MM.1S (cell line): ENCODE measurements around the gene CABP2.
A peak's percentile ranks its signal among the peaks of the same experiment; 100 is the strongest.

Experiments used
- DNase-seq: peaks from one replicate; pipeline ENCODE4 v3.0.0-alpha.2; 2015
- H2AFZ ChIP-seq: fragments of 300-600 bp; sonication (generic); 2 replicates; pipeline ENCODE4 v1.6.0; 2016; ENCODE audit warnings: antibody characterized with exemption, low read length
- H3F3A ChIP-seq: fragments of 300-600 bp; sonication (generic); 2 replicates; pipeline ENCODE4 v1.6.1; 2016; ENCODE audit warnings: mild to moderate bottlenecking, antibody characterized with exemption, low read length, moderate library complexity, mixed read lengths; ENCODE audit not compliant: insufficient read depth
- H3K27ac ChIP-seq: fragments of 300-600 bp; sonication (generic); 2 replicates; pipeline ENCODE4 v1.5.1; 2016; ENCODE audit warnings: mild to moderate bottlenecking, low read length
- H3K27me3 ChIP-seq: fragments of 300-600 bp; sonication (generic); replicated peaks from 2 replicates; pipeline ENCODE4 v1.6.0; 2016; ENCODE audit warnings: low read length; ENCODE audit not compliant: insufficient read depth
- H3K36me3 ChIP-seq: fragments of 300-600 bp; sonication (generic); replicated peaks from 2 replicates; pipeline ENCODE4 v1.6.1; 2016; ENCODE audit warnings: mild to moderate bottlenecking, low read length, mixed read lengths; ENCODE audit not compliant: insufficient read depth
- H3K4me1 ChIP-seq: fragments of 300-600 bp; sonication (generic); 2 replicates; pipeline ENCODE4 v1.6.1; 2016; ENCODE audit warnings: low read length, mixed read lengths
- H3K4me2 ChIP-seq: fragments of 300-600 bp; sonication (generic); 2 replicates; pipeline ENCODE4 v1.6.0; 2016; ENCODE audit warnings: low read depth, low read length
- H3K4me3 ChIP-seq: fragments of 300-600 bp; sonication (generic); 2 replicates; pipeline ENCODE4 v1.5.1; 2016; ENCODE audit warnings: low read length, mixed read lengths
- H3K79me2 ChIP-seq: fragments of 300-600 bp; sonication (generic); 2 replicates; pipeline ENCODE4 v1.6.1; 2016; ENCODE audit warnings: mixed run types, low read length, mixed read lengths
- H3K9ac ChIP-seq: fragments of 300-600 bp; sonication (generic); 2 replicates; pipeline ENCODE4 v1.6.1; 2016; ENCODE audit warnings: low read length, mixed read lengths
- H3K9me2 ChIP-seq: fragments of 300-600 bp; sonication (generic); replicated peaks from 2 replicates; pipeline ENCODE4 v1.6.1; 2016; ENCODE audit warnings: mild to moderate bottlenecking, low read length, mixed read lengths; ENCODE audit not compliant: insufficient read depth
- H3K9me3 ChIP-seq: fragments of 300-600 bp; sonication (generic); replicated peaks from 2 replicates; pipeline ENCODE4 v1.6.1; 2016; ENCODE audit warnings: mild to moderate bottlenecking, low read length, mixed read lengths; ENCODE audit not compliant: insufficient read depth
- H4K20me1 ChIP-seq: fragments of 300-600 bp; sonication (generic); 2 replicates; pipeline ENCODE4 v1.6.1; 2016; ENCODE audit warnings: mild to moderate bottlenecking, low read length, moderate library complexity, mixed read lengths; ENCODE audit not compliant: insufficient read depth
- EZH2 ChIP-seq: fragments of 300-600 bp; sonication (generic); optimal IDR thresholded peaks from 2 replicates; pipeline ENCODE3; 2017; ENCODE audit warnings: low read depth, mild to moderate bottlenecking, antibody characterized with exemption, low read length, mixed read lengths
- EZH2phosphoT487 ChIP-seq: fragments of 300-600 bp; sonication (generic); IDR thresholded peaks from 2 replicates; pipeline ENCODE4 v1.6.1; 2018; ENCODE audit warnings: antibody characterized with exemption, low read length
- TF ChIP-seq, protein P1 (sequence below): fragments of 300-600 bp; sonication (generic); IDR thresholded peaks from 2 replicates; pipeline ENCODE4 v1.5.1; 2016; ENCODE audit warnings: antibody characterized with exemption, low read length, mixed read lengths

CABP2 gene

DNA sequence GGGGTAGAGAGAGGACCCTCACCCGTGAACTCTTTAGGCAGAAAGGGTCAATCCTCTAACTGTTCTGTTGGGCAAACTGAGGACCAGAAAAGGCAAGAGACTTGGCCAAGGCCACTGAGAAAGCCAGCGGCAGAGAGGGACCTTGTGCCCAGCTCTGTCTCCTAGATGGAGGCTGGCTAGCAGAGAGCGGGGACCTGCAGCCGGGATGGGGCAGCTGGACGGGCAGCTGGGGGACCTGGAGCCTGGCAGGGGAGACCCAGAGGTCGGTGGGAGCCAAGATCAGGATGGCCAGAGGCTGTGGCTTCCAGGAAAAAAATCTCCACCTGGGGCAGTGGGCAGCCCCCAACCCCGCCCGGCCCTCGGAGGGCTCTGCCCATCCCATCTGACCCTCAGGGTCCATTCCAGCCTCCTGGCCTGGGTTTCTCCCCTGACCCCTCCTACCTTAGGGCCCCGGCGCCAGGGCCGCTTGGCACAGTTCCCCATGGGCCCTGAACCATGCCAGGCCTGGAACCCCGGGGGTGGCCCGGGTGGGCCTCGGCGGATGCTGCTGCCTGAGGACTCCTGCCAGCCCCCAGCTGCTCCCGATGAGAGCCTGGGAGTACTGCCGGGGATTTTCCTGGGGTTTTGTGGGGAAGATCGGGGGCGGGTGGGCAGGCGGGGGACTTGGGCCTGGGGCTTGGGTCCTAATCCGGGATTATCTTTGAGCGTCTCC lies at the start of gene CABP2:
TSS of gene CABP2 (minus strand) at position 603 of the 712 bp plus-strand sequence. CDS start at position 483, 120 bp downstream.
- TF ChIP-seq, protein P1, sequence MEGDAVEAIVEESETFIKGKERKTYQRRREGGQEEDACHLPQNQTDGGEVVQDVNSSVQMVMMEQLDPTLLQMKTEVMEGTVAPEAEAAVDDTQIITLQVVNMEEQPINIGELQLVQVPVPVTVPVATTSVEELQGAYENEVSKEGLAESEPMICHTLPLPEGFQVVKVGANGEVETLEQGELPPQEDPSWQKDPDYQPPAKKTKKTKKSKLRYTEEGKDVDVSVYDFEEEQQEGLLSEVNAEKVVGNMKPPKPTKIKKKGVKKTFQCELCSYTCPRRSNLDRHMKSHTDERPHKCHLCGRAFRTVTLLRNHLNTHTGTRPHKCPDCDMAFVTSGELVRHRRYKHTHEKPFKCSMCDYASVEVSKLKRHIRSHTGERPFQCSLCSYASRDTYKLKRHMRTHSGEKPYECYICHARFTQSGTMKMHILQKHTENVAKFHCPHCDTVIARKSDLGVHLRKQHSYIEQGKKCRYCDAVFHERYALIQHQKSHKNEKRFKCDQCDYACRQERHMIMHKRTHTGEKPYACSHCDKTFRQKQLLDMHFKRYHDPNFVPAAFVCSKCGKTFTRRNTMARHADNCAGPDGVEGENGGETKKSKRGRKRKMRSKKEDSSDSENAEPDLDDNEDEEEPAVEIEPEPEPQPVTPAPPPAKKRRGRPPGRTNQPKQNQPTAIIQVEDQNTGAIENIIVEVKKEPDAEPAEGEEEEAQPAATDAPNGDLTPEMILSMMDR, result no peak
- no peak for TF ChIP-seq EZH2
- no peak for TF ChIP-seq EZH2phosphoT487

DNA sequence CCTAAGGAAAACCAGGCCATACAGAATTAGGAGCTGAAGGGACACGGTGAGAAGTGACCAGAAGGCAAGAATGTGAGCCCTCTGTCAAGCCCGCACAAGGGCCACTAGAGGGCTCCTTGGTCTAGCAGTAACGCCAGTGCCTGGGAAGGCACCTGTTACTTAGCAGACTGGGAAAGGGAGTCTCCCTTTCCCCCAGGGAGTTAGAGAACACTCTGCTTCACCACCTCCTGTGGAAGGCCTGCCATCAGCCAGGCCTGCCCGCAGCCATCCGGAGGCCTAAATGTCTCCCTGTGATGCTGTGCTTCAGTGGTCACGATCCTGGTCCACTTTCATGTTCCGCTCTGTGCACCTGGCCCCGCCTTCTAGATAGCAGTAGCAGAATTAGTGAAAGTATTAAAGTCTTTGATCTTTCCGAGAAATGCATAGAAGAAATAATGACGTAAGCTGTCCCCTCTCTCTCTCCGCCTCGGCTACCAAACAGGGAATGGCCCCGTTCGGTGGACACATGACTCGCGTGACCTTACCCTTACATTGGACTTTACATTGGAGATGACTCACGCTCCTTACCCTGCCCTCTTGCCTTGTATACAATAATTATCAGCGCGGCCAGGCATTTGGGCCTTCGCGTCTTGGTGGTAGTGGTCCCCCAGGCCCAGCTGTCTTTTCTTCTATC lies 49.6 kb upstream of the CABP2 start:
- Histone ChIP-seq H3K27ac (no peak overlapping the region), H4K20me1 (no peaks in the 10 kb centered on the region), H3K4me3 (0 out of 2 replicates have a peak overlapping the region, but pooled peaks have one; percentile 9), H3K9me3 (no peaks in the 10 kb centered on the region), H3K4me1 (no peaks in the 10 kb centered on the region), H3F3A (no peaks in the 10 kb centered on the region), H3K4me2 (peak overlapping the region; percentile 63; the same call in 1 of the 2 replicates), H3K36me3 (no peaks in the 10 kb centered on the region), H3K79me2 (no peaks in the 10 kb centered on the region), H2AFZ (no peak overlapping the region), H3K9me2 (no peaks in the 10 kb centered on the region), H3K27me3 (peaks cover 65% of the 10 kb centered on the region), H3K9ac (no peak overlapping the region)
- TF ChIP-seq, protein P1, result peak; percentile 63
- TF ChIP-seq EZH2, result no peak
- no peak for TF ChIP-seq EZH2phosphoT487
- peak; percentile 63 for DNase-seq

More for the DNA sequence above, at the start of gene CABP2:
- Histone ChIP-seq H3F3A (no peaks in the 10 kb centered on the region), H3K4me2 (no peak within 1 kb of the TSS), H3K9ac (no peak within 1 kb of the TSS), H3K9me3 (no peaks in the 10 kb centered on the region), H3K4me3 (no peak within 1 kb of the TSS), H3K79me2 (no peaks in the 10 kb centered on the region), H3K4me1 (no peaks in the 10 kb centered on the region), H3K36me3 (no peaks in the 10 kb centered on the region), H4K20me1 (no peaks in the 10 kb centered on the region), H3K27ac (no peak within 1 kb of the TSS), H3K27me3 (peaks cover 76% of the 10 kb centered on the region), H2AFZ (no peak within 1 kb of the TSS), H3K9me2 (no peaks in the 10 kb centered on the region)
- no peak for DNase-seq

DNA sequence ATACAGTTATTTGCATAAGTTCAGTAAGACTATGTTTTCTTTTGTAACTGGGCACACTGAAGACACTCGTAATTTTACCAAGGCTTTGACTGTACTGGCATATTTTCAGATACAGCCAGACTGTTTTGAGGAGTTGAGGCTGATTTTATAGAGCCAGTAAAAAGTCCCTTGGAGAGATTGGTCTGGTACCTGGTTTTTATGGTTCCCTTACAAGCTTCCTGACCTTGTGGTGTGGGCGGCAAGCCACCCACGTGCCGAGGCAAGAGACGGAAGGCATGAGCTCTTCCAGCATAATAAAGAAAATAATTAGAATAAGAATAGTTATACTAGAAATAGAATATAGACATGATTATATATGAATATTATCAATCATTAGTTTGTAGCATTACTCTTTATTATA lies 49.1 kb upstream of the CABP2 start:
- Histone ChIP-seq H3K9me2 (no peaks in the 10 kb centered on the region), H3K4me2 (no peak overlapping the region), H2AFZ (no peak overlapping the region), H3K36me3 (no peaks in the 10 kb centered on the region), H3K9me3 (no peaks in the 10 kb centered on the region), H3K79me2 (no peaks in the 10 kb centered on the region), H3K27ac (no peak overlapping the region), H4K20me1 (no peaks in the 10 kb centered on the region), H3K27me3 (peaks cover 65% of the 10 kb centered on the region), H3K4me3 (no peak overlapping the region), H3F3A (no peaks in the 10 kb centered on the region), H3K4me1 (no peaks in the 10 kb centered on the region), H3K9ac (no peak overlapping the region)
- TF ChIP-seq EZH2, result no peak
- TF ChIP-seq EZH2phosphoT487, result no peak
- TF ChIP-seq, protein P1, result no peak
- DNase-seq, result no peak
